ENCODE results near the gene TMEM254.
"Not testable (repeated sequence)": the region's sequence is repeated elsewhere in the genome, so short reads cannot be mapped to it uniquely, and the experiment has no call there.

TMEM254 gene

GRCh38 chr10:80078448-80079311, at the start of gene TMEM254:
TMEM254 (plus strand) TSS chr10:80078665; CDS start chr10:80078700, 35 bp downstream.
- peak; percentile 89 to 90 for DNase-seq

- DNase-seq = not testable (repeated sequence)
These were observed 49.3 kb upstream of the TMEM254 start for GRCh38 chr10:80029205-80029604.

GRCh38 chr10:80029865-80030264, 48.6 kb upstream of the TMEM254 start:
- DNase-seq = not testable (repeated sequence)

GRCh38 chr10:80032503-80032902, 46.0 kb upstream of the TMEM254 start:
- DNase-seq = no peak

- DNase-seq = not testable (repeated sequence)
These were observed 43.7 kb upstream of the TMEM254 start for GRCh38 chr10:80034766-80035165.

- DNase-seq = not testable (repeated sequence)
These were observed 43.0 kb upstream of the TMEM254 start for GRCh38 chr10:80035430-80035829.

- DNase-seq = not testable (repeated sequence)
These were observed 41.5 kb upstream of the TMEM254 start for GRCh38 chr10:80036921-80037500.

- DNase-seq = not testable (repeated sequence)
These were observed 40.2 kb upstream of the TMEM254 start for GRCh38 chr10:80038226-80038625.

GRCh38 chr10:80041162-80041561, 37.3 kb upstream of the TMEM254 start:
- no peak for DNase-seq

- DNase-seq = peak in 1 of 2 donors; percentile 3
These were observed 33.5 kb upstream of the TMEM254 start for GRCh38 chr10:80044935-80045334.

- peak; percentile 58 to 68 for DNase-seq
These were observed 31.6 kb upstream of the TMEM254 start for GRCh38 chr10:80046629-80047441.

- DNase-seq = no peak
These were observed 27.7 kb upstream of the TMEM254 start for GRCh38 chr10:80050752-80051151.

GRCh38 chr10:80051993-80052392, 26.5 kb upstream of the TMEM254 start:
- no peak for DNase-seq

- no peak for DNase-seq
These were observed 22.7 kb upstream of the TMEM254 start for GRCh38 chr10:80055760-80056159.

- DNase-seq = no peak
These were observed 21.3 kb upstream of the TMEM254 start for GRCh38 chr10:80057171-80057570.

- no peak for DNase-seq
These were observed 14.2 kb upstream of the TMEM254 start for GRCh38 chr10:80064120-80064886.

GRCh38 chr10:80066809-80067208, 11.7 kb upstream of the TMEM254 start:
- no peak for DNase-seq

GRCh38 chr10:80067821-80068220, 10.6 kb upstream of the TMEM254 start:
- not testable (repeated sequence) for DNase-seq

GRCh38 chr10:80068270-80068669, 10.2 kb upstream of the TMEM254 start:
- DNase-seq = no peak

GRCh38 chr10:80070057-80070456, 8.4 kb upstream of the TMEM254 start:
- DNase-seq = no peak

- DNase-seq = no peak
These were observed 5.9 kb upstream of the TMEM254 start for GRCh38 chr10:80072584-80072983.

GRCh38 chr10:80075781-80076180, 2.7 kb upstream of the TMEM254 start:
- no peak for DNase-seq

All from CD4-positive, alpha-beta T cell treated with Interferon alpha-2 for 1 hour (primary cell).